ENCODE measurements around the gene MDK. TPM values are rescaled to one million over a fixed set of nuclear protein-coding genes. Genes with fewer than 3 reads are reported as not detected.
"Not testable (repeated sequence)": the region's sequence is repeated elsewhere in the genome, so short reads cannot be mapped to it uniquely, and the experiment has no call there.

Gene MDK
- total RNA-seq, 6 experiments from 2014 or later, result 0.35 to 6.4 (median 4.2) TPM

DNA sequence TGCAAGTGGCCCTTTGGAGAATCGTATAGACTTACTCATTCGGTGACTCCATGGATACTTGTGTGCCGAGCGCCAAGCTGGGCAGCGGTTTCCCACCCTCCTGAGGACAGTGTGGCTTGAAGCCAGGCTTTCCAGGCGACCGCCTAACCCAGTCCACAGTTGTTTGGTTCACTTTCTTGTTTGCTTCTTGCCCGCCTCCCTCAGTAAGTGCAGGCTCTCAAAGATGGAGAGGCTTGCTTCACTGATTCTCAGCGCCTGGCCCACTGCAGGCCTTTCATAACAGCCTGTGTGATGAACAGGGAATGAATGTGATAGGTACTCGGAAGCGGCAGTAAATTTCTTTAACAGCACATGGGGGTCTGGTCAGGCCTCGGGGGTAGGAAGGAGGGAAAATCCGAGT is 11.2 kb upstream of the MDK start:
- DNase-seq, result no peak
- Histone ChIP-seq H3K4me3 (no peak overlapping the region), H3K36me3 (peaks cover 0 to 20% (median 12%) of the 10 kb centered on the region in 4 donors), H3K27ac (no peak overlapping the region), H3K27me3 (no peaks in the 10 kb centered on the region), H3K4me1 (no peaks in the 10 kb centered on the region), H3K9me3 (no peaks in the 10 kb centered on the region)
- no peak for ATAC-seq
- TF ChIP-seq, protein P1, sequence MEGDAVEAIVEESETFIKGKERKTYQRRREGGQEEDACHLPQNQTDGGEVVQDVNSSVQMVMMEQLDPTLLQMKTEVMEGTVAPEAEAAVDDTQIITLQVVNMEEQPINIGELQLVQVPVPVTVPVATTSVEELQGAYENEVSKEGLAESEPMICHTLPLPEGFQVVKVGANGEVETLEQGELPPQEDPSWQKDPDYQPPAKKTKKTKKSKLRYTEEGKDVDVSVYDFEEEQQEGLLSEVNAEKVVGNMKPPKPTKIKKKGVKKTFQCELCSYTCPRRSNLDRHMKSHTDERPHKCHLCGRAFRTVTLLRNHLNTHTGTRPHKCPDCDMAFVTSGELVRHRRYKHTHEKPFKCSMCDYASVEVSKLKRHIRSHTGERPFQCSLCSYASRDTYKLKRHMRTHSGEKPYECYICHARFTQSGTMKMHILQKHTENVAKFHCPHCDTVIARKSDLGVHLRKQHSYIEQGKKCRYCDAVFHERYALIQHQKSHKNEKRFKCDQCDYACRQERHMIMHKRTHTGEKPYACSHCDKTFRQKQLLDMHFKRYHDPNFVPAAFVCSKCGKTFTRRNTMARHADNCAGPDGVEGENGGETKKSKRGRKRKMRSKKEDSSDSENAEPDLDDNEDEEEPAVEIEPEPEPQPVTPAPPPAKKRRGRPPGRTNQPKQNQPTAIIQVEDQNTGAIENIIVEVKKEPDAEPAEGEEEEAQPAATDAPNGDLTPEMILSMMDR (IDR thresholded peaks at IDR 0.05), result no peak
- TF ChIP-seq POLR2A (IDR thresholded peaks at IDR 0.05), result no peak
- intact Hi-C loops (cut with DNase I), result no loop called here
- WGBS (ENCODE audit: insufficient coverage, low coverage, low lambda C conversion rate, missing lambda C conversion rate), result 95% methylated on average over 5 of the region's 13 CpGs

DNA sequence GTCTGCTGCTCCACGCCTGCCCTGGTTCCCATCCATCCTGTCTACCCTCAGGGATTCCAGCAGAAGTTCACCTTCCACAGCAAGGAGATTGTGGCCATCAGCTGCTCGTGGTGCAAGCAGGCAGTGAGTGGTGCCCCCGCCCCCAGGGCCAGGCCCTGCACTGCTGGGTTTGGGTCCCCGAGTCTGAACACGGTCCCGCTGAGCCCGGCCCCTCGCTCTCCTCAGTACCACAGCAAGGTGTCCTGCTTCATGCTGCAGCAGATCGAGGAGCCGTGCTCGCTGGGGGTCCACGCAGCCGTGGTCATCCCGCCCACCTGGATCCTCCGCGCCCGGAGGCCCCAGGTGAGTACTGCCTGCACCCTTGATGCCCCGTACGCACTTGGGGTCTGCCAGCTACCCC is 10.2 kb upstream of the MDK start:
- ATAC-seq; intact Hi-C loops (cut with DNase I); H3K9me3 ChIP-seq; H3K27ac ChIP-seq; H3K4me3 ChIP-seq; H3K27me3 ChIP-seq; H3K4me1 ChIP-seq: not testable (repeated sequence)
- 92% methylated on average over 7 of the region's 19 CpGs for WGBS (ENCODE audit: insufficient coverage, low coverage, low lambda C conversion rate, missing lambda C conversion rate)
- DNase-seq, result peak in 1 of 3 donors; percentile 16
- peaks cover 0 to 30% (median 16%) of the 10 kb centered on the region in 4 donors for H3K36me3 ChIP-seq

DNA sequence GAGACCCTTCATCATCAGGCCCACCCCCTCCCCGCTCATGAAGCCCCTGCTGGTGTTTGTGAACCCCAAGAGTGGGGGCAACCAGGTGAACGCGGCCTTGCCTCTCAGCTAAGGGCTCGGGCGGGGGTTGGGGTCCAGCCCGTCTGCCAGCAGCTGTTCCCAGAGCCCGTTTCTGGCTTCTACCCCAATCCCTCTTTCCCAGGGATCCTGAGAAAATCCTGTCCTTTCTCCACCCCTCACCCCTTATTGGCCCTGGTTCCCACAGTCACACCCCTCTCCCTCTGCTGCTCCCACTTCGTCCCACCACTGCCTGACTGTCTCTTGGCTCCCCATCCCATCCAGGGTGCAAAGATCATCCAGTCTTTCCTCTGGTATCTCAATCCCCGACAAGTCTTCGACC is 9.4 kb upstream of the MDK start:
- intact Hi-C loops (cut with DNase I), result no loop called here
- TF ChIP-seq, protein P1 (IDR thresholded peaks at IDR 0.05), result no peak
- TF ChIP-seq POLR2A (IDR thresholded peaks at IDR 0.05), result no peak
- peaks cover 0 to 32% (median 16%) of the 10 kb centered on the region in 4 donors for H3K36me3 ChIP-seq
- no peak overlapping the region for H3K27ac ChIP-seq
- DNase-seq (peak in 1 of 3 donors; percentile 14), ATAC-seq (no peak)
- 63% methylated on average over 4 of the region's 10 CpGs for WGBS (ENCODE audit: insufficient coverage, low coverage, low lambda C conversion rate, missing lambda C conversion rate)
- no peaks in the 10 kb centered on the region for H3K4me1 ChIP-seq
- H3K27me3 ChIP-seq, result no peaks in the 10 kb centered on the region
- H3K4me3 ChIP-seq, result no peak overlapping the region
- no peaks in the 10 kb centered on the region for H3K9me3 ChIP-seq

DNA sequence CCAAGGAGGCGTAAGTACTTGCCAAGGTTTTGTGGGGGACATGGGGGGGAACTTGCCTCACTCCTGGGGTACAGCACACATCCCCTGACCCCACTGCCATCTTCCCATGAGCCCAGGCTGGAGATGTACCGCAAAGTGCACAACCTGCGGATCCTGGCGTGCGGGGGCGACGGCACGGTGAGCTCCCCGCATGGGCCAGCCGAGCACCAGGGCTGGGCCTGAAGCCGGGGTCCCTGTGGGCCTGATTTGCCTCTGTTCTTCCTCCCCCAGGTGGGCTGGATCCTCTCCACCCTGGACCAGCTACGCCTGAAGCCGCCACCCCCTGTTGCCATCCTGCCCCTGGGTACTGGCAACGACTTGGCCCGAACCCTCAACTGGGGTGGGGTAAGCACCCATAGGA is 9.0 kb upstream of the MDK start:
- WGBS (ENCODE audit: insufficient coverage, low coverage, low lambda C conversion rate, missing lambda C conversion rate), result 83% methylated on average over 1 of the region's 15 CpGs
- H3K9me3 ChIP-seq; intact Hi-C loops (cut with DNase I); H3K27me3 ChIP-seq; H3K27ac ChIP-seq; H3K4me3 ChIP-seq; ATAC-seq; DNase-seq; H3K4me1 ChIP-seq: not testable (repeated sequence)
- H3K36me3 ChIP-seq, result peaks cover 0 to 32% (median 16%) of the 10 kb centered on the region in 4 donors

DNA sequence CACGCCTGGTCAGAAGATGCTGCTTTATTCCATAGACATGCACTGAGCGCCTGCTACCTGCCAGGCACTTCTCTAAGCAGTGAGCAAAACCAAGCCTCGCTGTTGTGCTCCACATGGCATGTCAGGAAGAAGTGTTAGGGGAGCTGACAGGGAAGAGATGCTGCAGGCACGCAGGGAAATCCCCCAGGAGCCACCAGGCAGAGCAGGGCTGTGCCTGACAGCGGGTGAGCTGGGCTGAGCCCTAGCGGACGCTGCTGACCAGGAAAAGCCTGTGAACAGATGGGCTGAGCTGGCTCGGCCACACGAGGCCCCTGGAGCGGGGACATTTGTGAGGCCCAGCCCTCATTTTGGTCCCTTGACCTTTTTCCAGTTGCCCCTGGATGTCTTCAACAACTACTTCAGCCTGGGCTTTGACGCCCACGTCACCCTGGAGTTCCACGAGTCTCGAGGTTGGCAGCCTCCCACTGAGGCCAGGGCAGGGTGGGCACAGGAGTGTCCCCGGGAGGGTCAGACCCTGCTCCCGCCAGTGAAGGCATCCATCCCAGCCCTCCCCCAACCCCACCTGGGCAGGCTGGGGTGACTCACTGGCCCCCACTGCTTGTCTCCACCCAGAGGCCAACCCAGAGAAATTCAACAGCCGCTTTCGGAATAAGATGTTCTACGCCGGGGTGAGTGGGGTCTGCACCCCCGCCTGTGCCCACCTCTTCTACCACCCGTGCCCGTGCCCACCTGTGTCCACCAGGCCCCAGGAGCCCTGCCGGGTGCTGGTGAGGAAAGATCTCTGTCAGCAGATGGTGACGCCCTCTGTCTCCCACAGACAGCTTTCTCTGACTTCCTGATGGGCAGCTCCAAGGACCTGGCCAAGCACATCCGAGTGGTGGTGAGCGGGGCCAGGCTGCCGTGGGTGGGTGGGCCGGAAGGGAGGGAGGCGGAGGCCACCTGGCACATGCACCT is 7.4 kb upstream of the MDK start:
- ATAC-seq, result no peak
- intact Hi-C loops (cut with DNase I), result no loop called here
- H3K4me1 ChIP-seq, result no peaks in the 10 kb centered on the region
- H3K27ac ChIP-seq, result no peak overlapping the region
- TF ChIP-seq, protein P1 (IDR thresholded peaks at IDR 0.05), result no peak
- no peak for TF ChIP-seq POLR2A (IDR thresholded peaks at IDR 0.05)
- peaks cover 0 to 28% (median 16%) of the 10 kb centered on the region in 4 donors for H3K36me3 ChIP-seq
- 93% methylated on average over 5 of the region's 30 CpGs for WGBS (ENCODE audit: insufficient coverage, low coverage, low lambda C conversion rate, missing lambda C conversion rate)
- no peak for DNase-seq
- H3K9me3 ChIP-seq, result no peaks in the 10 kb centered on the region
- H3K4me3 ChIP-seq, result no peak overlapping the region
- no peaks in the 10 kb centered on the region for H3K27me3 ChIP-seq

Data from right lobe of liver (tissue), 6 donors.